AG04450 (cell line): ENCODE measurements around the gene MAD1L1. TPM values are rescaled to one million over a fixed set of nuclear protein-coding genes. Genes with fewer than 3 reads are reported as not detected.
"Not testable (repeated sequence)": the region's sequence is repeated elsewhere in the genome, so short reads cannot be mapped to it uniquely, and the experiment has no call there.

Experiments
- CTCF ChIA-PET: fragments of 300-600, 350-600 bp; formaldehyde crosslinking; extraction: SDS; loops from one replicate; lab custom pipeline; 2022; ENCODE audit warnings: antibody characterized with exemption, inconsistent platforms; lab: Charles Lee
- POLR2A ChIA-PET: fragments of 350-600 bp; formaldehyde crosslinking; extraction: SDS; loops from one replicate; lab custom pipeline; 2021; ENCODE audit warnings: antibody characterized with exemption, inconsistent platforms; lab: Yijun Ruan, JAX
- DNase-seq: peaks from one replicate; pipeline ENCODE4 v3.0.0-alpha.2; 2011; ENCODE audit warnings: low read depth, low spot score
- H3K27ac ChIP-seq: one replicate; pipeline ENCODE4 v1.5.1; 2012; ENCODE audit warnings: low read depth, low read length, control low read depth
- H3K27me3 ChIP-seq: one replicate; pipeline ENCODE4 v1.6.0; 2012; ENCODE audit warnings: low read length; ENCODE audit not compliant: control insufficient read depth, insufficient read depth
- H3K4me3 ChIP-seq: 2 replicates; pipeline ENCODE4 v1.5.1; 2011; ENCODE audit warnings: mild to moderate bottlenecking, low read depth, low read length, control low read depth
- H3K9me3 ChIP-seq: 2 replicates; pipeline ENCODE4 v1.5.1; 2012; ENCODE audit warnings: low read length; ENCODE audit not compliant: control insufficient read depth, insufficient read depth
- CTCF ChIP-seq: IDR thresholded peaks from 2 replicates; pipeline ENCODE4 v1.5.1; 2011; ENCODE audit warnings: low read depth, low read length, control low read depth, inconsistent platforms
- polyA plus RNA-seq: library from polyadenylated mRNA; depleted of rRNA; stranded (reverse); fragments of >200 nt; gene quantifications from 2 replicates; pipeline ENCODE4 v1.2.3, GENCODE V29; 2011

MAD1L1 gene
- polyA plus RNA-seq, 1 experiment: 11.9 TPM

DNA sequence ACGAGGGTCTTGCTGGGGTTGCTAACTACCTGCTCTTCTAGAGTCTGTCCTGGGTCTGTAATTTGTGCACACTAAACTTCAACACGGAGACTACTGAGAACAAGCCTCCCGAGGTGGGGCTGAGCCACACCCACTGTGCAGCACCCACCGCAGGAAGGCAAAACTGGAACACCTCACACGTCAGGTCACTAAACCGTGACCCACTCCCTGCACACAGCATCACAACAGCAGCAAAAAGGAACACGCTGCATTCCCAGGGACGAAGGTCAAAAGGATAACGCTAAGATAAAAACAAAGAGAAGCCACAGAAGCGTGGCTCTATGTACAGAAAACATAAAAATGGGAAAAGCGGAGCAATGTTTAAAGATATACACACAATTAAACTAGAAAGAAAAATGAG, 170.1 kb downstream of the MAD1L1 start:
- Histone ChIP-seq H3K4me3 (no peak overlapping the region), H3K27ac (no peak overlapping the region), H3K9me3 (peaks cover 14% of the 10 kb centered on the region), H3K27me3 (no peaks in the 10 kb centered on the region)
- ChIA-PET CTCF (no interaction called here), POLR2A (interaction anchor here (0.7 kb wide), 1 partner anchor 10 kb away, joined by 3 read pairs; no protein-coding TSS in a partner anchor)
- DNase-seq: no peak
- TF ChIP-seq CTCF: no peak

DNA sequence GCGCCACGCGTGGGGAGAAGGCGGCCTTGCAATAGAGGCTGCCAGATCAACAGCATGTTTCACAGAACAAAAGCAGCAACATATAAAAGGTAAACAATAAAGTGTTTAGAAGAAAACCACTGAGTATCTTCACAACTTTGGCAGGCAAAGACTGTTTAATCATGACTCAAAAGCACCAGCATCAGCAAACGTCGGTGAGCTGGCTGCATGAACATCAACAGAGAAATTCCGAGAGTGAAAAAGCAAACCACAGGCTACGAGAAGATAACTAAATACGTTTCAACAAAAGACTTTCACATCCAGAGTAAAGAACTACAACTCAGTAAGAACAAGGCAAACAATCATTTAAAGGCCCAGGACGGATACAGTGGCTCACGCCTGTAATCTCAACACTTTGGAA, 172.0 kb downstream of the MAD1L1 start:
- Histone ChIP-seq H3K4me3 (no peak overlapping the region), H3K27ac (peak overlapping the region; percentile 89), H3K9me3 (peaks cover 18% of the 10 kb centered on the region), H3K27me3 (no peaks in the 10 kb centered on the region)
- POLR2A ChIA-PET: interaction anchor here (0.6 to 1.4 kb wide), 3 partner anchors 97 to 397 kb away, joined by 3 to 5 read pairs (median 3); no protein-coding TSS in a partner anchor
- DNase-seq: peak; percentile 87
- CTCF ChIA-PET: no interaction called here
- no peak for TF ChIP-seq CTCF

DNA sequence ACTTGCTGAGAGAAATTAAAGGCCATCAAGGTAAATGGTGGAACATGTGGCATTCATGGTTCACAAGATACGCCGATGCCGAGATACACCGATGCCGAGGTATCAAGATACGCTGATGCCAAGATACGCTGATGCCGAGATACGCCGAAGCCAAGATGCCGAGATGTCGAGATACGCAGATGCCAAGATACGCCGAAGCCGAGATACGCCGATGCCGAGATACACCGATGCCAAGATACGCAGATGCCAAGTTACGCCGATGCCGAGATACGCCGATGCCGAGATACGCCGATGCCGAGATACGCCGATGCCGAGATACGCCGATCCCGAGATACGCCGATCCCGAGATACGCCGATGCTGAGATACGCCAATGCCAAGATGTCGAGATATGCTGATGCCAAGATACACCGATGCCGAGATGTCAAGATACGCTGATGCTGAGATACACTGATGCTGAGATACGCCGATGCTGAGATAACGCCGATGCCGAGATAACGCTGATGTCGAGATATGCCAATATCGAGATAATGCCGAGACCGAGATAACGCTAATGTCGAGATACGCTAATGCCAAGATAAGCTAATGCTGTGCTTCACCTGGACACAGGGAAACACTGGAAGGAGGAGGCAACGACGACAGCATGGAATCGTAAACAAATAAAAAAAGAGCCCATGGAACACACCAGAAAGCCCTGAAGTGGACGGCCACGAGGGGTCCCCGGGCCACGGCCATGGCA, 172.6 kb downstream of the MAD1L1 start:
- DNase-seq: no peak
- no peak overlapping the region for H3K4me3 ChIP-seq
- no peak for TF ChIP-seq CTCF
- H3K27ac ChIP-seq: peak overlapping the region; percentile 88
- POLR2A ChIA-PET: interaction anchor here (0.6 to 1.4 kb wide), 3 partner anchors 97 to 397 kb away, joined by 3 to 5 read pairs (median 3); no protein-coding TSS in a partner anchor
- peaks cover 18% of the 10 kb centered on the region for H3K9me3 ChIP-seq
- H3K27me3 ChIP-seq: no peaks in the 10 kb centered on the region
- CTCF ChIA-PET: no interaction called here

DNA sequence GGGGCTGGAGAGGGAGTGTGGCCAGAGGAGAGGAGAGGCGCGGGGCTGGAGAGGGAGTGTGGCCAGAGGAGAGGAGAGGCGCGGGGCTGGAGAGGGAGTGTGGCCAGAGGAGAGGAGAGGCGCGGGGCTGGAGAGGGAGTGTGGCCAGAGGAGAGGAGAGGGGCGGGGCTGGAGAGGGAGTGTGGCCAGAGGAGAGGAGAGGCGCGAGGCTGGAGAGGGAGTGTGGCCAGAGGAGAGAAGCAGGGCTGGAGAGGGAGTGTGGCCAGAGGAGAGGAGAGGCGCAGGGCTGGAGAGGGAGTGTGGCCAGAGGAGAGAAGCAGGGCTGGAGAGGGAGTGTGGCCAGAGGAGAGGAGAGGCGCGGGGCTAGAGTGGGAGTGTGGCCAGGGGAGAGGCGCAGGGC, 174.5 kb downstream of the MAD1L1 start:
- CTCF ChIA-PET, H3K27me3 ChIP-seq, DNase-seq, POLR2A ChIA-PET, H3K4me3 ChIP-seq, H3K27ac ChIP-seq: not testable (repeated sequence)
- H3K9me3 ChIP-seq: peaks cover 18% of the 10 kb centered on the region

DNA sequence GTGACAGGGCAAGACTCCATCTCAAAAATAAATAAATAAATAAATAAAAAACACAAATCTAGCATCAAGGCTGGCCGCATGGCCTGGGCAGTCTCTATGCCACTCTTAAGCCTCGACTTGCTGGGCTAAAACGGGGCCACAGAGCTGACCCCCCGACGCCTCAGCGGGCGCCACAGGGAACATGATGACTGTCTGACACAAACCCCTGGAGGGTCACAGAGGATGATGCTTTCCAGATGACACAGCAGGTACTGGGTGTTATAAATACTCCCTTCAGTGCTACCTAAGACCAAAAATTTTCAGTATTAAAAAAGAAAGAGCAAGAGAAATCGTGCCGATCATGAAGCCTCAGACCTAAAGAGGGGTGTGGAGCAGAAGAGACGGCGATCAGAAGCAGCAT, 176.8 kb downstream of the MAD1L1 start:
- Histone ChIP-seq H3K27me3 (no peaks in the 10 kb centered on the region), H3K9me3 (peaks cover 18% of the 10 kb centered on the region), H3K27ac (no peak overlapping the region), H3K4me3 (no peak overlapping the region)
- TF ChIP-seq CTCF: no peak
- POLR2A ChIA-PET: no interaction called here
- DNase-seq: no peak
- CTCF ChIA-PET: no interaction called here
